Transverse colon (tissue), 4 donors: ENCODE measurements around the gene LRRC23. TPM values are rescaled to one million over a fixed set of nuclear protein-coding genes. Genes with fewer than 3 reads are reported as not detected.
A peak's percentile ranks its signal among the peaks of the same experiment; 100 is the strongest.

Experiments
- DNase-seq: peaks from one replicate; pipeline ENCODE4 v3.0.0-alpha.2; 2019
- H3K27ac ChIP-seq, 4 donors: fragments of 200-600 bp; sonication (generic); 2 replicates each; pipeline ENCODE4 v1.5.1; 2016 to 2018; ENCODE audit warnings: inconsistent platforms in 4 of 4
- H3K27me3 ChIP-seq: fragments of 200-600 bp; sonication (generic); 2 replicates; pipeline ENCODE4 v1.5.1; 2017; ENCODE audit warnings: inconsistent platforms
- H3K36me3 ChIP-seq, 4 donors: fragments of 200-600 bp; sonication (generic); 2 replicates each; pipeline ENCODE4 v1.5.1; 2017 to 2019; ENCODE audit warnings: inconsistent platforms in 4 of 4
- H3K4me1 ChIP-seq, 4 donors: fragments of 200-600 bp; sonication (generic); 2 replicates each; pipeline ENCODE4 v1.5.1; 2017 to 2020; ENCODE audit warnings: inconsistent platforms in 4 of 4
- H3K4me3 ChIP-seq, 4 donors: fragments of 200-600 bp; sonication (generic); 1 replicate in 1 of 4; 2 replicates in 3 of 4; pipeline versions ENCODE4 v1.5.1 to v1.6.1; 2017 to 2019; ENCODE audit warnings: inconsistent platforms in 4 of 4
- H3K9me3 ChIP-seq, 2 donors: fragments of 200-600 bp; sonication (generic); 2 replicates each; pipeline ENCODE4 v1.5.1; 2017 to 2019; ENCODE audit warnings: inconsistent platforms in 2 of 2
- EP300 ChIP-seq: sonication (generic); formaldehyde crosslinking; IDR thresholded peaks from one replicate; pipeline ENCODE4 v1.6.1; 2017; ENCODE audit warnings: antibody characterized with exemption, low read depth
- POLR2A ChIP-seq: fragments of 450-650 bp; IDR thresholded peaks from one replicate; pipeline ENCODE4 v1.6.1; 2016; ENCODE audit warnings: antibody characterized with exemption, mild to moderate bottlenecking, moderate library complexity
- POLR2AphosphoS5 ChIP-seq, 3 donors: sonication (generic); formaldehyde crosslinking; IDR thresholded peaks; one replicate each; pipeline ENCODE4 v1.6.1; 2016; ENCODE audit warnings: antibody characterized with exemption in 3 of 3
- WGBS, 2 donors: methylation state at CpG; one replicate each; pipeline ENCODE4 v1.1.5; 2018; ENCODE audit warnings: low coverage in 1 of 2; 5-methylcytosine and 5-hydroxymethylcytosine counted together
- in situ Hi-C, 4 donors: fragments of 200-750 bp; cut with MboI; loops; one replicate each; pipeline versions ENCODE4 v1.15.0 to v1.15.1; 2017; ENCODE audit warnings: low sequenced_read_pairs in 3 of 4, low pct_ligation_motif_present in 1 of 4, low pct_unique_long_range_greater_than_20kb in 1 of 4
- intact Hi-C: fragments of 100-400 bp; cut with DNase I; formaldehyde crosslinking; loops from one replicate; pipeline ENCODE4 v1.15.1; 2023; ENCODE audit warnings: low total_unique reads
- total RNA-seq, 4 donors: library from RNA; depleted of rRNA; stranded (reverse); fragments of >200 nt; gene quantifications; one replicate each; pipeline ENCODE4 v1.1.0, GENCODE V29; 2016
- TF ChIP-seq, protein P1 (sequence below), 5 experiments: fragments of 200-600 bp in 3 of 5; fragments of 450-650 bp in 2 of 5; sonication (generic) in 3 of 5; IDR thresholded peaks; 1 replicate in 2 of 5; 2 replicates in 3 of 5; pipeline ENCODE4 v1.5.1; 2016 to 2017; ENCODE audit warnings: antibody characterized with exemption in 5 of 5, inconsistent platforms in 3 of 5, mild to moderate bottlenecking in 2 of 5, moderate library complexity in 1 of 5

The LRRC23 gene
- total RNA-seq, 4 donors from 2014 or later, result 0.60 to 11.3 (median 5.9) TPM; not detected in 1

DNA sequence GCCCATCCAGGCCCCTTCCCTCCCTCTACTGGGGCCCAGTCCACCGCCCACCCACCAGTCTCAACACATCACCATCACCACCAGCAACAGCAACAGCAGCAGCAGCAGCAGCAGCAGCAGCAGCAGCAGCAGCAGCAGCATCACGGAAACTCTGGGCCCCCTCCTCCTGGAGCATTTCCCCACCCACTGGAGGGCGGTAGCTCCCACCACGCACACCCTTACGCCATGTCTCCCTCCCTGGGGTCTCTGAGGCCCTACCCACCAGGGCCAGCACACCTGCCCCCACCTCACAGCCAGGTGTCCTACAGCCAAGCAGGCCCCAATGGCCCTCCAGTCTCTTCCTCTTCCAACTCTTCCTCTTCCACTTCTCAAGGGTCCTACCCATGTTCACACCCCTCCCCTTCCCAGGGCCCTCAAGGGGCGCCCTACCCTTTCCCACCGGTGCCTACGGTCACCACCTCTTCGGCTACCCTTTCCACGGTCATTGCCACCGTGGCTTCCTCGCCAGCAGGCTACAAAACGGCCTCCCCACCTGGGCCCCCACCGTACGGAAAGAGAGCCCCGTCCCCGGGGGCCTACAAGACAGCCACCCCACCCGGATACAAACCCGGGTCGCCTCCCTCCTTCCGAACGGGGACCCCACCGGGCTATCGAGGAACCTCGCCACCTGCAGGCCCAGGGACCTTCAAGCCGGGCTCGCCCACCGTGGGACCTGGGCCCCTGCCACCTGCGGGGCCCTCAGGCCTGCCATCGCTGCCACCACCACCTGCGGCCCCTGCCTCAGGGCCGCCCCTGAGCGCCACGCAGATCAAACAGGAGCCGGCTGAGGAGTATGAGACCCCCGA is 32.2 kb downstream of the LRRC23 start:
- 46 to 80% methylated on average over 1 to 17 of the region's 36 CpGs for WGBS, 2 donors
- Histone ChIP-seq H3K27ac (peak overlapping the region; percentile 90 to 99 (median 96)), H3K36me3 (peaks cover 0 to 8% (median 0%) of the 10 kb centered on the region in 4 donors), H3K27me3 (no peaks in the 10 kb centered on the region), H3K4me1 (peaks cover 22 to 53% (median 44%) of the 10 kb centered on the region in 4 donors), H3K9me3 (no peaks in the 10 kb centered on the region), H3K4me3 (peak overlapping the region in 3 of 4 donors; percentile 51 to 59 (median 53))
- no peak for DNase-seq
- in situ Hi-C loops (loop anchor here in 2 of 4 donors (25.0 kb wide), 1 partner anchor 175 kb away; the partner anchor contains the start of gene C1RL (in 2 of the 2)), intact Hi-C loops (loop anchor here (5.0 kb wide), 1 partner anchor 65 kb away; the partner anchor contains the start of gene SPSB2)
- TF ChIP-seq, protein P1, sequence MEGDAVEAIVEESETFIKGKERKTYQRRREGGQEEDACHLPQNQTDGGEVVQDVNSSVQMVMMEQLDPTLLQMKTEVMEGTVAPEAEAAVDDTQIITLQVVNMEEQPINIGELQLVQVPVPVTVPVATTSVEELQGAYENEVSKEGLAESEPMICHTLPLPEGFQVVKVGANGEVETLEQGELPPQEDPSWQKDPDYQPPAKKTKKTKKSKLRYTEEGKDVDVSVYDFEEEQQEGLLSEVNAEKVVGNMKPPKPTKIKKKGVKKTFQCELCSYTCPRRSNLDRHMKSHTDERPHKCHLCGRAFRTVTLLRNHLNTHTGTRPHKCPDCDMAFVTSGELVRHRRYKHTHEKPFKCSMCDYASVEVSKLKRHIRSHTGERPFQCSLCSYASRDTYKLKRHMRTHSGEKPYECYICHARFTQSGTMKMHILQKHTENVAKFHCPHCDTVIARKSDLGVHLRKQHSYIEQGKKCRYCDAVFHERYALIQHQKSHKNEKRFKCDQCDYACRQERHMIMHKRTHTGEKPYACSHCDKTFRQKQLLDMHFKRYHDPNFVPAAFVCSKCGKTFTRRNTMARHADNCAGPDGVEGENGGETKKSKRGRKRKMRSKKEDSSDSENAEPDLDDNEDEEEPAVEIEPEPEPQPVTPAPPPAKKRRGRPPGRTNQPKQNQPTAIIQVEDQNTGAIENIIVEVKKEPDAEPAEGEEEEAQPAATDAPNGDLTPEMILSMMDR (IDR thresholded peaks at IDR 0.05), result no peak
- peak in 1 of 3 donors; percentile 28 for TF ChIP-seq POLR2AphosphoS5 (IDR thresholded peaks at IDR 0.05)

DNA sequence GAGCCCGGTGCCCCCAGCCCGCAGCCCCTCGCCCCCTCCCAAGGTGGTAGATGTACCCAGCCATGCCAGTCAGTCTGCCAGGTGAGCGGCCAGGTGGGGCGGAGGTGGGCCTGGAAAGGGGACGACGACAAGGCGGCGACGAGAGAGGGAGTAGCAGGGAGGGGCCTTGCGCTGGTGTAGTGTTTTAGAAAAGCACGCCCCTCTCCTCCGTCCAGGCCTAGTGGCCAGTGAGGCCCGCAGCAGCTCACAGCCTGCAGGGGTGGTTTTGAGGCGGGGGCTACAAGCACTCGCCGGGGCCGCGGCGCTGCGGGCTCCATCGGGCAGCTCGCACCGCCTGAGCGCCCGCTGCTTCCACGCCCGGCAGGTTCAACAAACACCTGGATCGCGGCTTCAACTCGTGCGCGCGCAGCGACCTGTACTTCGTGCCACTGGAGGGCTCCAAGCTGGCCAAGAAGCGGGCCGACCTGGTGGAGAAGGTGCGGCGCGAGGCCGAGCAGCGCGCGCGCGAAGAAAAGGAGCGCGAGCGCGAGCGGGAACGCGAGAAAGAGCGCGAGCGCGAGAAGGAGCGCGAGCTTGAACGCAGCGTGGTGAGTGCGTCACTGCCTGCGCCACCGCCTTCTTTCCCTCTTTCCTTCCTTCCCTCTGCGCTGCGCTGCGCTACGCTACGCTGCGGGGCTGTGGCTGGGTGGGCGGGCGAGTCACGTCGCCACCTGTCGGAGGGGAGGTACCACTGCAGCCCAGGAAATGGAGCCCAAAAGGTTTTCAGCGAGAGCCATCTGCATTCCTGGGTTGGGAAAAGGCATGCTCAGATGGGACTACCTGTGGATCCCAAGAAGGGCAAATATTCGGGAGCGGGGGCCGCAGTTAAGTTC is 33.1 kb downstream of the LRRC23 start:
- Histone ChIP-seq H3K4me1 (peaks cover 13 to 53% (median 40%) of the 10 kb centered on the region in 4 donors), H3K9me3 (no peaks in the 10 kb centered on the region), H3K36me3 (peaks cover 0 to 8% (median 0%) of the 10 kb centered on the region in 4 donors), H3K27me3 (no peaks in the 10 kb centered on the region), H3K4me3 (peak overlapping the region; percentile 43 to 59 (median 52)), H3K27ac (peak overlapping the region; percentile 90 to 99 (median 96))
- in situ Hi-C loops (loop anchor here in 2 of 4 donors (25.0 kb wide), 1 partner anchor 175 kb away; the partner anchor contains the start of gene C1RL (in 2 of the 2)), intact Hi-C loops (loop anchor here (5.0 kb wide), 1 partner anchor 65 kb away; the partner anchor contains the start of gene SPSB2)
- 0% methylated on average over 4 to 47 of the region's 80 CpGs for WGBS, 2 donors
- peak; percentile 95 for DNase-seq
- TF ChIP-seq POLR2A (peak; percentile 90), EP300 (no peak), POLR2AphosphoS5 (IDR thresholded peaks at IDR 0.05) (peak; percentile 85 to 98 (median 97))
- TF ChIP-seq, protein P1 (IDR thresholded peaks at IDR 0.05), result peak; percentile 82 to 99 (median 96)

DNA sequence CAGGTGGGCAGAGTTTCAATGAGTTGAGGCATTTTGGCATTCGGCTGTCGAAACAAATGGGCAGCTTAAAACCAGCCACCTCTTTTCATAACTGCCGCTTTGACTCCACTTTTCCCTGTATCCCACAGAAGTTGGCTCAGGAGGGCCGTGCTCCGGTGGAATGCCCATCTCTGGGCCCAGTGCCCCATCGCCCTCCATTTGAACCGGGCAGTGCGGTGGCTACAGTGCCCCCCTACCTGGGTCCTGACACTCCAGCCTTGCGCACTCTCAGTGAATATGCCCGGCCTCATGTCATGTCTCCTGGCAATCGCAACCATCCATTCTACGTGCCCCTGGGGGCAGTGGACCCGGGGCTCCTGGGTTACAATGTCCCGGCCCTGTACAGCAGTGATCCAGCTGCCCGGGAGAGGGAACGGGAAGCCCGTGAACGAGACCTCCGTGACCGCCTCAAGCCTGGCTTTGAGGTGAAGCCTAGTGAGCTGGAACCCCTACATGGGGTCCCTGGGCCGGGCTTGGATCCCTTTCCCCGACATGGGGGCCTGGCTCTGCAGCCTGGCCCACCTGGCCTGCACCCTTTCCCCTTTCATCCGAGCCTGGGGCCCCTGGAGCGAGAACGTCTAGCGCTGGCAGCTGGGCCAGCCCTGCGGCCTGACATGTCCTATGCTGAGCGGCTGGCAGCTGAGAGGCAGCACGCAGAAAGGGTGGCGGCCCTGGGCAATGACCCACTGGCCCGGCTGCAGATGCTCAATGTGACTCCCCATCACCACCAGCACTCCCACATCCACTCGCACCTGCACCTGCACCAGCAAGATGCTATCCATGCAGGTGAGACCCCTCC is 34.0 kb downstream of the LRRC23 start:
- TF ChIP-seq POLR2A (no peak), POLR2AphosphoS5 (IDR thresholded peaks at IDR 0.05) (peak in 1 of 3 donors; percentile 57)
- TF ChIP-seq, protein P1 (IDR thresholded peaks at IDR 0.05), result peak in 1 of 5 experiments; percentile 27
- H3K36me3 ChIP-seq, result peaks cover 0 to 8% (median 0%) of the 10 kb centered on the region in 4 donors
- no peaks in the 10 kb centered on the region for H3K27me3 ChIP-seq
- H3K9me3 ChIP-seq, result no peaks in the 10 kb centered on the region
- peak overlapping the region; percentile 90 to 99 (median 96) for H3K27ac ChIP-seq
- no peak for DNase-seq
- WGBS, 2 donors, result 80% methylated on average over 1 to 32 of the region's 32 CpGs
- peaks cover 14 to 51% (median 38%) of the 10 kb centered on the region in 4 donors for H3K4me1 ChIP-seq
- in situ Hi-C loops, result loop anchor here in 2 of 4 donors (25.0 kb wide), 1 partner anchor 174 kb away; the partner anchor contains the start of gene C1RL (in 2 of the 2)
- H3K4me3 ChIP-seq, result peak overlapping the region in 2 of 4 donors; percentile 53 to 59
- intact Hi-C loops, result loop anchor here (5.0 kb wide), 1 partner anchor 66 kb away; the partner anchor contains the start of gene SPSB2
